GM19193 (cell line): ENCODE measurements around the gene ARMC9.

ENCODE experiments used
- POLR2A ChIP-seq: IDR thresholded peaks from 4 replicates; pipeline ENCODE4 v1.6.1; 2011; ENCODE audit not compliant: insufficient read depth, insufficient read length; ENCODE audit errors: extremely low read depth

ARMC9 gene

DNA sequence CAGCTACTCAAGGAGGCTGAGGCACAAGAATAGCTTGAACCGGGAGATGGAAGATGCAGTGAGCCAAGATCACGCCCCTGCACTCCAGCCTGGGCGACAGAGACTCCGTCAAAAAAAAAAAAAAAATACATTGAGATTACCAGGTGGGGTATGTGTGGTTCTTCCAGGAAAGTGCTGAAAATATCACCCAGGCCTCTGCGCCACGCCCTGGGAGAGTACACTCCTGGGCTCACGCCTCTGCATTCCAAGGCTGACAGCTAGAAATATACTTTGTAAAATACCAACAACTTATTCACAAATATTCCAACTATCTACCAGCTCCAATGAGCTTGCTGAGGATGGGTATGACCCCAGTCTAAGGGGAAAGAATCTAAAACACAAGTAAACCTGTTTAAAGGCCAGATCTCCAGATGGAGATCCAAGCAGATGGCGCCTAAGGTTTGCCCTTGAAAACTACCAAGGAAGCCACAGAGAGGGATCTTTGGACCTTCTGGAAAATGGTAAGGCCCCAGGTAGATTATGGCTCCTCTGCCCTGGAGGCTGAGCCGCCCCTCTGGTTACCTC lies 175.4 kb downstream of the ARMC9 start:
- TF ChIP-seq POLR2A, result no peak

GRCh38 chr2:231374771-231375170 lies 176.3 kb downstream of the ARMC9 start:
- TF ChIP-seq POLR2A, result no peak

GRCh38 chr2:231376857-231377256 lies 178.4 kb downstream of the ARMC9 start:
- TF ChIP-seq POLR2A, result no peak

GRCh38 chr2:231378026-231378722 lies 179.7 kb downstream of the ARMC9 start:
- TF ChIP-seq POLR2A, result no peak

- no peak for TF ChIP-seq POLR2A
Observed at GRCh38 chr2:231379266-231380215, 181.1 kb downstream of the ARMC9 start.

DNA sequence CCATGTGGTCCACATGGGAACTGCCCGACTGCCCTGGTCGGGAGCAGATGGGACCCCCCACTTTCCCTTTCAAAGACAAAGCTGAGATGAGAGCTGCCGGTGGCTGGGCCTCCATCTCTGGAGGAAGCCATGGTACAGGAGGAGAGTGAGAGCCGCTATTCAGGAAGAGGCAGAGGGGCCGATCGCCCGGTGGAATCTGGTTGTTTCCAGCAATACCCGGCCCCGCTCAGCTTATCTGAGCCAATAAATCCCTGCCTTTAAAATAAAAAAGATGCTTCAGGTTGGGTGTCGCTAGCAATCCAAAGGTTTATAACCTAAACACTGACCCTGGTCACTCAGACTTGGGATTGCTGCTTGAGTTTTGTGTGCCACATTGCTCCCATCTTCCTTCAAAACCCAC lies 181.9 kb downstream of the ARMC9 start:
- no peak for TF ChIP-seq POLR2A

- TF ChIP-seq POLR2A, result no peak
Observed at GRCh38 chr2:231380991-231381847, 182.8 kb downstream of the ARMC9 start.

DNA sequence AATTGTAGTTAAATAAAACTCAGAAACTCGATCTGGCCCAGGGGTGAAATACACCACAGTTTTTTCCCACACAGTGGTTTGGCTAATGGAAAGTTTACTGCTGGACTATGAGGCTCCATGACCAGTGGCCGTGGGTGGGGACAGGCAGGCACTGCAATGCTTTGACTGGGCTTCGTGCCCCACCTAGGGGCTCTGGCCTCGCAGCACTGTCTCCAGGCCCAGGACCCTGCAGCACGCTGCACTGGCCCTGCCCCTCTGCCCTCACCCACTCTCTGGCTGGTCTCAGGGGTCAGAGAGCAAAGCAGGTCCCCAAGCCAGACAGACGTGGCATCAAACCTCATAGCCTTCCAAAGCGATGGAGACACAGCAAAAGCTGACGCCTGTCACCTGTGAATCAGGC lies 183.7 kb downstream of the ARMC9 start:
- TF ChIP-seq POLR2A, result no peak

DNA sequence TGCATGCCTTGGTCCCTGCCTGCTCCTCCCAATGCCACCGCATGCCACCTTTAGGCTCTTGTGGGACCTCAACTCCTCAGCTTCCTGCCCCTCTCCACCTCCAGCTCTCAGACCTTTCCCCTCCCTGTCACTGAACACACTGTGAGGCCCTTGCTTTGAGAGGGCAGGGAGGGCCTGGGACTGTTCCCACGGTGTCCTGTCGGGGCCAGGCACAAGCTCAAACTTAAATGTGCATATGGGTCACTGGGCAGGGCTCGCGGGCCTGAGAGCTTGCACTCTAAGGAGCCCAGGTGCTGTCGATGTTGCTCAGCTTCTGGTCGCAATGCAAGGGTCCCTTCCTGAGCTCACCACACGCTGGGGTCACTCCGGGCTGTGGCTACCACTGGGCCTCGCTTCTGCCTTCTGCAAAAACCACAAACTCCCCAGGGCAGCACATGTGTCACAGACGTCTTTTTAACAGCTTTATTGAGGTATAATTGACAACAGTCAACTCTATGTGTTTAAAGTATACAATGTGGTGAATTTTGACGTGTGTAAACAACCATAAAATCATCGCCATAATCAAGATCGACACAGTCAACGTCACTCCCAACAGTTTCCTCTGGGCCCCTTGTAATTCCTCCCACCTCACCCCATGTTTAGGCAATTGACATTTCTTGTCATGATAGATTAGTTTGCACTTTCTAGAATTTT lies 185.1 kb downstream of the ARMC9 start:
- no peak for TF ChIP-seq POLR2A

- no peak for TF ChIP-seq POLR2A
Observed at GRCh38 chr2:231384109-231384435, 185.6 kb downstream of the ARMC9 start.

GRCh38 chr2:231384970-231385369 lies 186.5 kb downstream of the ARMC9 start:
- TF ChIP-seq POLR2A, result no peak

DNA sequence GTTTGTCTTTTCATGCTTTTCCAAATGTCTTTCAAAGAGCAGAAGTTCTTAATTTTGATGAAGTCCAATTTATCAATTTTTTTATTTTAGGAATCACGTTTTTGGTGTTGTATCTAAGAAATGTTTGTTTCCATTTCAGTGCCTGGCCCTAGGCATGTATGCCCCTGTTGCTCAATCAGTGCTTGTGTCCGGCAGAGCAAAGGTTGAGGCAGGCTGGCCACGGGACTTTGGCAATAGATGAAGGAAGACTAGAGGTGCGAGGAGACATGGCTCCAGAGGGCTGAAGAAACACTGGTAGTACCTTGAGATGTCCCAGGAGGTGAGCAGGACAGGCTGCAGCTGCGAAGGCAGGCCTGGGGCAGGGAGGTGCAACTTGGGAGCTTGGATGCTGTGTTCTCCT lies 187.0 kb downstream of the ARMC9 start:
- no peak for TF ChIP-seq POLR2A

DNA sequence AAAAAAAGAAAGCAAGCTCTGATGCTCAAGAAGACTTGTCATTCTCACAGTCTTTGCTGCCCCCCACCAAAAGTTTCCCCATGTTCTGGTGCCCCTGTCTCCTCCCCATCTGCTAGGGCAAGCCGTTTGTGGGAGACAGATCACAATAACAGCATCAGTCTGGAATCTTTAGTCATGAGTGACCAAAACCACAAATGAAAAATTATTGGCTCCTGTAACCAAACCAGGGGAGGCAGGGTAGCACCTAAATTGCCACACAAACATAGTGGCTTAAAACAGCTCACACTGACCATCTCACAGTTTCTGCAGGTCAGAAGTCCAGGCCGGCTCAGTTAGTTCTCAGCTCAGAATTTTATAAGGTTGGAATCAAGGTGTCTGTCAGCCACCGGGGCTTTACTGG lies 188.0 kb downstream of the ARMC9 start:
- no peak for TF ChIP-seq POLR2A
